Activated CD4-positive, alpha-beta T cell treated with anti-CD3 and anti-CD28 coated beads for 36 hours (primary cell): ENCODE data around the gene MPP7. TPM values are rescaled to one million over a fixed set of nuclear protein-coding genes. Genes with fewer than 3 reads are reported as not detected.
A peak's percentile ranks its signal among the peaks of the same experiment; 100 is the strongest.

Source experiments
- ATAC-seq: fragments of 200-7000 bp; cut with Tn5 transposase; one replicate; pipeline ENCODE4 v1.10.0; 2021; ENCODE audit warnings: mild to moderate bottlenecking, moderate library complexity
- CTCF ChIA-PET: fragments of 350-600 bp; sonication (Branson Sonifier 250); formaldehyde crosslinking; loops from one replicate; lab custom pipeline; 2021; ENCODE audit warnings: antibody characterized with exemption; lab: Charles Lee
- POLR2A ChIA-PET: fragments of 350-600 bp; sonication (Branson Sonifier 250); formaldehyde crosslinking; loops from one replicate; lab custom pipeline; 2021; ENCODE audit warnings: antibody characterized with exemption, inconsistent platforms; lab: Charles Lee
- DNase-seq: peaks from one replicate; pipeline ENCODE4 v3.0.0-alpha.2; 2020
- H3K27ac Mint-ChIP-seq: one replicate; pipeline ENCODE4 v1.8.0; 2021; ENCODE audit warnings: mixed read lengths
- H3K27me3 Mint-ChIP-seq: one replicate; pipeline ENCODE4 v1.8.0; 2021; ENCODE audit warnings: mixed read lengths
- H3K36me3 Mint-ChIP-seq: one replicate; pipeline ENCODE4 v1.8.0; 2021; ENCODE audit warnings: low read depth, mixed read lengths
- H3K4me1 Mint-ChIP-seq: one replicate; pipeline ENCODE4 v1.8.0; 2021; ENCODE audit warnings: mixed read lengths
- H3K4me3 Mint-ChIP-seq: one replicate; pipeline ENCODE4 v1.8.0; 2021; ENCODE audit warnings: mild to moderate bottlenecking, moderate library complexity, mixed read lengths
- H3K9me3 Mint-ChIP-seq: one replicate; pipeline ENCODE4 v1.8.0; 2021; ENCODE audit warnings: low read depth, mixed read lengths
- intact Hi-C, 2 experiments: fragments of 100-400 bp; cut with DNase I in 1 of 2; cut with micrococcal nuclease in 1 of 2; formaldehyde crosslinking; loops; one replicate each; pipeline versions ENCODE4 v1.14.2 to v1.15.1; 2022 to 2024; cut with DNase I, micrococcal nuclease
- total RNA-seq, 2 experiments: library from RNA; stranded (reverse); gene quantifications; one replicate each; pipeline ENCODE4 v1.2.3, GENCODE V29; 2021

MPP7 gene
- total RNA-seq, 2 experiments from 2014 or later: 10.9 to 11.0 TPM

GRCh38 chr10:28307267-28307666 lies 4.4 kb upstream of the MPP7 start:
- intact Hi-C loops: no loop called here
- Mint-ChIP-seq H3K36me3 (peaks cover 3% of the 10 kb centered on the region), H3K27ac (no peak overlapping the region), H3K27me3 (no peaks in the 10 kb centered on the region), H3K9me3 (peaks cover 5% of the 10 kb centered on the region), H3K4me3 (no peak overlapping the region), H3K4me1 (peaks cover 22% of the 10 kb centered on the region)
- no peak for DNase-seq
- CTCF ChIA-PET: interaction anchor here (1.3 to 9.8 kb wide), 2 partner anchors 25 to 65 kb away, joined by 6 to 114 read pairs; no protein-coding TSS in a partner anchor
- POLR2A ChIA-PET: no interaction called here
- no peak for ATAC-seq

DNA sequence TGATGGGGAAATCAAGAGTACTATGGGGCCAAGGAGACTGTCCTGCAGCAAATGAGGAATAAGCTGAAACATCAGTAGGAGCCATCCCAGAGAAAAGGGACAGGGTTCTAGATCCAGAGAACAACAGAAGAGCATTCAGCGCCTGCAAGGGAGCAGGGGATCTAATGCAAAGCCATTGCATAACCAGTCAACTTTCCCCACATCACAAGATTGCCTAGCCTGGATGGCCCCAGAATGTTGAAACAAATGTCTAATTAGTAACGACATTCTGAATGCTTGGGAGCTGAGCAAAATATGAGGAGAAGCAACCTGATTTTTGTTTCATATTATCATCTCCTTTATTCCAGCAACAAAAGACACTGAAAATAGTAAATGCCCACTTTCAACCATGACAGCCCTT lies 2.7 kb upstream of the MPP7 start:
- POLR2A ChIA-PET: no interaction called here
- H3K27me3 Mint-ChIP-seq: no peaks in the 10 kb centered on the region

DNA sequence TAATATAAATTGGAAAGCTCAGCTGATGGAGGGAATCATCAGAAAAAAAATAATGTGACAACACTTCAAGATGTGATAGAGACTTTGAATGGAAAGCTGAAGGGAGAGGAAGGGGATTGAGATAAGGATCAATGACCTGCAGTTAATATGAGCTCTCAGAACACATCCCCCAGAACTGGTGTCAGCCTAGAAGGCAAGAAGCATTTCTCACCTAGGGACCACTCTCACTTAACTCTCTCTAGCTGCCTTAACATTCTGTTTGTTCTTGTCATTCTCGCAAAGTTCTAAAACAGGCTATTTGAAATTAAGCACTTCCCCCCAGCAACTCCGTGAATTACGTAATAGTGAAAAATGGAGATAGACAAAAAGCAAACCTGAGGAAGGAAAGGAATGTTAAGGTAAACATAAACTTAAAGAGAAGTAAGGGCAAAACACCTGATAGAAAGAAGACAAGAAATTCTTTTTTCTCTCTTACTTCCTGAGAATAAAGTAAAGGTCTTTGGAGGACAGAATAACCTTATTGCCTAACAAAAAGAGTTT lies 1.2 kb upstream of the MPP7 start:
- Mint-ChIP-seq H3K9me3 (no peaks in the 10 kb centered on the region), H3K27me3 (no peaks in the 10 kb centered on the region), H3K27ac (no peak overlapping the region), H3K4me3 (peak overlapping the region; percentile 90), H3K4me1 (peaks cover 42% of the 10 kb centered on the region), H3K36me3 (no peaks in the 10 kb centered on the region)
- intact Hi-C loops: loop anchor here in 1 of 2 experiments (5.0 kb wide), 2 partner anchors 228 to 1147 kb away; partner anchors contain the start of genes MASTL and WAC
- ChIA-PET POLR2A (interaction anchor here (1.1 to 1.5 kb wide), 4 partner anchors 15 to 230 kb away, joined by 3 to 9 read pairs (median 4); no protein-coding TSS in a partner anchor), CTCF (interaction anchor here (1.1 to 9.8 kb wide), 12 partner anchors 8 to 125 kb away, joined by 3 to 114 read pairs (median 8); no protein-coding TSS in a partner anchor)
- ATAC-seq: no peak
- no peak for DNase-seq

More for the DNA sequence above, 2.7 kb upstream of the MPP7 start:
- no peak overlapping the region for H3K4me3 Mint-ChIP-seq
- H3K4me1 Mint-ChIP-seq: peaks cover 30% of the 10 kb centered on the region
- DNase-seq (no peak), ATAC-seq (no peak)
- no peak overlapping the region for H3K27ac Mint-ChIP-seq
- H3K9me3 Mint-ChIP-seq: no peaks in the 10 kb centered on the region
- intact Hi-C loops: no loop called here
- CTCF ChIA-PET: interaction anchor here (9.8 kb wide), 1 partner anchor 27 kb away, joined by 114 read pairs; no protein-coding TSS in a partner anchor
- no peaks in the 10 kb centered on the region for H3K36me3 Mint-ChIP-seq

- ChIA-PET POLR2A (interaction anchor here (0.5 to 1.8 kb wide), 5 partner anchors 11 to 1826 kb away, joined by 3 to 21 read pairs (median 8); no protein-coding TSS in a partner anchor), CTCF (interaction anchor here (0.7 to 9.8 kb wide), 16 partner anchors 10 to 556 kb away, joined by 3 to 114 read pairs (median 8); no protein-coding TSS in a partner anchor)
- Mint-ChIP-seq H3K4me1 (peaks cover 52% of the 10 kb centered on the region), H3K4me3 (peak overlapping the region; percentile 75), H3K27me3 (no peaks in the 10 kb centered on the region), H3K36me3 (no peaks in the 10 kb centered on the region), H3K27ac (peak overlapping the region; percentile 75), H3K9me3 (no peaks in the 10 kb centered on the region)
- DNase-seq (peak; percentile 12), ATAC-seq (no peak)
- intact Hi-C loops: loop anchor here (1.0 to 5.0 kb wide), 7 partner anchors 51 to 1145 kb away; partner anchors contain the start of genes MASTL (in 1 of the 2) and WAC (in 1 of the 2)
Observed at GRCh38 chr10:28302012-28302637, 739 bp downstream of the MPP7 start.

GRCh38 chr10:28300027-28300426 lies 2.8 kb downstream of the MPP7 start:
- Mint-ChIP-seq H3K4me3 (peak overlapping the region; percentile 5), H3K27ac (no peak overlapping the region), H3K4me1 (peaks cover 68% of the 10 kb centered on the region), H3K27me3 (no peaks in the 10 kb centered on the region), H3K9me3 (no peaks in the 10 kb centered on the region), H3K36me3 (no peaks in the 10 kb centered on the region)
- ChIA-PET CTCF (interaction anchor here (0.7 to 9.8 kb wide), 7 partner anchors 13 to 81 kb away, joined by 3 to 114 read pairs (median 16); no protein-coding TSS in a partner anchor), POLR2A (interaction anchor here (0.7 kb wide), 1 partner anchor 49 kb away, joined by 7 read pairs; no protein-coding TSS in a partner anchor)
- no peak for ATAC-seq
- intact Hi-C loops: loop anchor here in 1 of 2 experiments (2.0 to 5.0 kb wide), 3 partner anchors 49 to 1143 kb away; partner anchors contain the start of genes MASTL and WAC
- peak; percentile 53 for DNase-seq

DNA sequence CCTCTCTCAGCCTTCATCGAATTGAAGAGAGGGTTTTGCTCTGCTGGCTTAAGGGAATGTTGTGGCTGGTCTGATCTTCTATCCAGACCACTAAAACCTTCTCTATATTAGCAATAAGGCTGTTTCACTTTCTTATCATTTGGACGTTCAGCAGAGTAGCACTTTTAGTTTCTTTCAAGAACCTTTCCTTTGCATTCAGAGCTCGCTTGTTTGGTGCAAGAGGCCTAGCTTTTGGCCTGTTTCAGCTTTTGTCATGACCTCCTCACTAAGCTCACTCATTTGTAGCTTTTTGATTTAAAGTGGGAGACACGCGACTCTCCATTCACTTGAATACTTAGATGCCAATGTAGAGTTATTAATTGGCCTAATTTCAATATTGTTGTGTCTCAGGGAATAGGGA lies 3.9 kb downstream of the MPP7 start:
- Mint-ChIP-seq H3K27ac (peak overlapping the region; percentile 27), H3K4me1 (peaks cover 73% of the 10 kb centered on the region)

GRCh38 chr10:28296023-28296422 lies 6.8 kb downstream of the MPP7 start:
- intact Hi-C loops: loop anchor here in 1 of 2 experiments (10.0 kb wide), 1 partner anchor 1141 kb away; the partner anchor contains the start of genes MASTL and YME1L1
- H3K9me3 Mint-ChIP-seq: no peaks in the 10 kb centered on the region
- no peak overlapping the region for H3K4me3 Mint-ChIP-seq
- H3K27me3 Mint-ChIP-seq: no peaks in the 10 kb centered on the region
- peak overlapping the region; percentile 30 for H3K27ac Mint-ChIP-seq
- ChIA-PET POLR2A (interaction anchor here (0.6 kb wide), 1 partner anchor 7 kb away, joined by 3 read pairs; no protein-coding TSS in a partner anchor), CTCF (interaction anchor here (0.6 to 2.5 kb wide), 8 partner anchors 34 to 128 kb away, joined by 3 to 13 read pairs (median 3); no protein-coding TSS in a partner anchor)
- DNase-seq (no peak), ATAC-seq (no peak)
- H3K4me1 Mint-ChIP-seq: peaks cover 82% of the 10 kb centered on the region
- no peaks in the 10 kb centered on the region for H3K36me3 Mint-ChIP-seq

More for the DNA sequence above, 3.9 kb downstream of the MPP7 start:
- peak overlapping the region; percentile 13 for H3K4me3 Mint-ChIP-seq
- intact Hi-C loops: loop anchor here in 1 of 2 experiments (10.0 kb wide), 1 partner anchor 1144 kb away; the partner anchor contains the start of genes MASTL and YME1L1
- ATAC-seq (no peak), DNase-seq (peak; percentile 20)
- H3K9me3 Mint-ChIP-seq: no peaks in the 10 kb centered on the region
- no peaks in the 10 kb centered on the region for H3K27me3 Mint-ChIP-seq
- CTCF ChIA-PET: interaction anchor here (0.7 to 9.8 kb wide), 16 partner anchors 10 to 557 kb away, joined by 3 to 114 read pairs (median 4); no protein-coding TSS in a partner anchor
- POLR2A ChIA-PET: interaction anchor here (1.2 to 1.9 kb wide), 2 partner anchors 35 to 81 kb away, joined by 3 to 18 read pairs; no protein-coding TSS in a partner anchor
- no peaks in the 10 kb centered on the region for H3K36me3 Mint-ChIP-seq

DNA sequence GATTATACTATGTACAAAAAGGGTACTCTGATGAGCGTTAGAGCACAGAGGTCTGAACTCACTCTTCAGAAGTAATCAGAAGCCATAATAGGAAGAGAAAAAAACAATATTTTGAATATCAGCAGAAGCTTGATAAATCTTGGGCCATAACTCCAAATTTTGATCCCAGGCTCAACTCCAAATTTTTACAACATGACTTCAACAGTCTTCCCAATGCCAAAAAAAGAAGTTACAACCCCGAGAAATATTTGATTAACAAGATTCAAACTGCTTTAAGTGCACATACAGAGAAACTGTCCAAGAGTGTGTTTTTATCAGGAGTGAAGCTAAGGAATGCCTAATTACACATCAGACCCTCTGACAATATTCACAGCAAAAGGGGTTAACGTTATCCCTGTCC lies 7.5 kb downstream of the MPP7 start:
- H3K4me3 Mint-ChIP-seq: no peak overlapping the region
- peaks cover 79% of the 10 kb centered on the region for H3K4me1 Mint-ChIP-seq
- ChIA-PET POLR2A (interaction anchor here (0.6 kb wide), 1 partner anchor 28 kb away, joined by 4 read pairs; no protein-coding TSS in a partner anchor), CTCF (interaction anchor here (0.6 to 2.5 kb wide), 9 partner anchors 27 to 127 kb away, joined by 3 to 13 read pairs (median 3); no protein-coding TSS in a partner anchor)
- H3K36me3 Mint-ChIP-seq: no peaks in the 10 kb centered on the region
- H3K9me3 Mint-ChIP-seq: no peaks in the 10 kb centered on the region
- intact Hi-C loops: loop anchor here in 1 of 2 experiments (10.0 kb wide), 1 partner anchor 1141 kb away; the partner anchor contains the start of genes MASTL and YME1L1
- H3K27ac Mint-ChIP-seq: peak overlapping the region; percentile 59
- DNase-seq (no peak), ATAC-seq (no peak)
- no peaks in the 10 kb centered on the region for H3K27me3 Mint-ChIP-seq

DNA sequence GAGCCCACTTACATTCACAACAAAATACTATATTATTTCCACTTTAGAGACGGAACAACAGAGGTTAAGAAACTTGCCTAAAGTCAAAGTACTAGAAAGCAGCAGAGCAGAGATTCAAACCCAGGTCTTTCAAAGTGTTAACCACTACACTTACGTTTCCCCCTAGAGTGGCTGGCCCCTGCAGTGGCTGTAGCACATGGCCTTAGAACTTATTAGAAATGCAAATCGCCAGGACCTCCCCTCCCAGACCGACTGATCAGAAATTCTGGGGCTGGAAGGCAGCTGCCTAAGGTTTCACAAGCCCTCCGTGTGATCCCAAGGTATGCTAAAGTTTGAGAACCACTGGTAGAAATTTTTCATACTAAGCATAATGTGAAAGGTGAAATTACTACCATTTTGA lies 8.1 kb downstream of the MPP7 start:
- no peaks in the 10 kb centered on the region for H3K27me3 Mint-ChIP-seq
- CTCF ChIA-PET: interaction anchor here (0.7 to 2.5 kb wide), 5 partner anchors 8 to 86 kb away, joined by 3 to 13 read pairs (median 4); partner anchors contain the start of gene MPP7
- H3K4me1 Mint-ChIP-seq: peaks cover 73% of the 10 kb centered on the region
- no peak overlapping the region for H3K4me3 Mint-ChIP-seq
- ATAC-seq: no peak
- intact Hi-C loops: loop anchor here in 1 of 2 experiments (10.0 kb wide), 1 partner anchor 1140 kb away; the partner anchor contains the start of genes MASTL and YME1L1
- no peak for DNase-seq
- no peak overlapping the region for H3K27ac Mint-ChIP-seq
- H3K36me3 Mint-ChIP-seq: no peaks in the 10 kb centered on the region
- no peaks in the 10 kb centered on the region for H3K9me3 Mint-ChIP-seq
- POLR2A ChIA-PET: interaction anchor here (0.6 kb wide), 1 partner anchor 29 kb away, joined by 4 read pairs; no protein-coding TSS in a partner anchor

GRCh38 chr10:28294169-28294532 lies 8.7 kb downstream of the MPP7 start:
- peak; percentile 24 for ATAC-seq
- intact Hi-C loops: loop anchor here in 1 of 2 experiments (10.0 kb wide), 1 partner anchor 1139 kb away; the partner anchor contains the start of genes MASTL and YME1L1
- ChIA-PET CTCF (interaction anchor here (0.6 to 2.5 kb wide), 4 partner anchors 9 to 100 kb away, joined by 3 to 13 read pairs (median 3); partner anchors contain the start of gene MPP7), POLR2A (interaction anchor here (0.6 kb wide), 1 partner anchor 41 kb away, joined by 3 read pairs; no protein-coding TSS in a partner anchor)
- Mint-ChIP-seq H3K4me1 (peaks cover 67% of the 10 kb centered on the region), H3K27me3 (no peaks in the 10 kb centered on the region), H3K27ac (peak overlapping the region; percentile 61), H3K9me3 (no peaks in the 10 kb centered on the region), H3K4me3 (peak overlapping the region; percentile 3), H3K36me3 (no peaks in the 10 kb centered on the region)
- DNase-seq: peak; percentile 26
